Cardiac muscle cell (in vitro differentiated cells and primary cell): ENCODE measurements around the gene MRGPRF. TPM values are rescaled to one million over a fixed set of nuclear protein-coding genes. Genes with fewer than 3 reads are reported as not detected.

Source experiments
- DNase-seq, 2 donors: peaks; one replicate each; pipeline versions ENCODE4 v3.0.0 to v3.0.0-alpha.2; 2010 to 2017; ENCODE audit warnings: low read depth in 1 of 2, low spot score in 1 of 2
- H3K27ac ChIP-seq: fragments of 200-600 bp; sonication (generic); 2 replicates; pipeline ENCODE4 v1.5.1; 2016
- H3K27me3 ChIP-seq: fragments of 200-600 bp; sonication (generic); 2 replicates; pipeline ENCODE4 v1.6.0; 2016; ENCODE audit warnings: control low read depth
- H3K36me3 ChIP-seq: fragments of 200-600 bp; sonication (generic); 2 replicates; pipeline ENCODE4 v1.5.1; 2016; ENCODE audit warnings: control low read depth
- H3K4me1 ChIP-seq: fragments of 200-600 bp; sonication (generic); 2 replicates; pipeline ENCODE4 v1.8.1; 2017; ENCODE audit warnings: low read depth, mild to moderate bottlenecking, mixed run types
- H3K4me3 ChIP-seq: fragments of 200-600 bp; sonication (generic); 2 replicates; pipeline ENCODE4 v1.5.1; 2016; ENCODE audit warnings: mild to moderate bottlenecking
- H3K9me3 ChIP-seq: fragments of 200-600 bp; sonication (generic); 2 replicates; pipeline ENCODE4 v1.5.1; 2017; ENCODE audit warnings: low read depth, mild to moderate bottlenecking, control low read depth
- polyA plus RNA-seq: library from polyadenylated mRNA; unstranded; fragments of >200 nt; fragmentation: Nextera tagmentation; extraction: Ambion mirVana; gene quantifications from 2 replicates; pipeline ENCODE4 v1.2.1, GENCODE V29; 2016
- total RNA-seq: library from RNA; depleted of rRNA; stranded (reverse); fragments of >200 nt; gene quantifications from 2 replicates; pipeline ENCODE4 v1.2.3, GENCODE V29; 2016
- TF ChIP-seq, protein P1 (sequence below): IDR thresholded peaks from 2 replicates; pipeline ENCODE4 v1.5.1; 2012; ENCODE audit warnings: low read depth, mild to moderate bottlenecking, low read length

The MRGPRF gene
- total and polyA plus RNA-seq, 2 experiments from 2014 or later = 9.3 to 13.8 TPM

DNA sequence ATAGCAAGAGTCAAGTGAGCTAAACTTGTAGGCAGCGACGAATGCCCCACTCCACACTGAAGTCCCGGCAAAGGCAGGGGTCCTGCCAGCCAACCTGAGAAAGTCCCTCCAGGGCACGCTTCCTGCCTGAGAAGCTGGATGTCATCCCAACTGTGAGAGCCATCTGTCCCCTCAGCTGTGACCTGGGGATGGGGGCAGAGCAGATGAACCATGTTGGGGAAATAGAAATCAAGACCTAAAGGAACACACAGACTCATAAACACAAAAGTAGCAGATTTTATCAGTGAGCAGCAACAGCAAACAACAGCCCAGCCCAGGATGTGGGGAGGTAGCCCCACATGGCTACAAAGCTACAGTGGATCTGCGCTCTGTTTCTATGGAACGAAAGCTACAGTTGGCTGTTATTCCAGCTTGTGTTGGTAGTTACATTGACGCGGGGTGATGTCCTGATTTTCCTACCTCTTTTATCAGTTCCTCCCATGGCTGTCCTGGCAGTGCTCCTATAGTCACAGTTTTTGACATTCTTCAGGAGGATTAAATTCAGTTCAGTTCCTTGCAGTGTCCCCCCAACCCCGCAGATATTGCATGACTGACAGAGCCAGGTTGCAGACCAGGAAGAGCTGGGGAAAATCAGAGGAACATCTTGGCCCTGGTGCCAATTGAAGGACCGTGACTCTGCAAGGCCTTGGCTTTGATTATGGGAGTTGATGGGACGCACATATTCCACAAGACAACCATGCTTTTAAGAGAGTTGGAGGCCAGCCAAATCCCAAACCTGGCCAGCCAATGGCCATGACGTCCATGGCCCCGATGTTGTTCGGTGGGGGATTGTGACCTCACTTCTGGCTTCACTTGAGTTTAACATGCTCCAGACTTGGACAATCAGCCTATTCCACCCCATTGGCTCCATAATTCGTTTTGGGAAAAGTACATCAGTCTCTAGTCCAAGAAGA lies 46.9 kb downstream of the MRGPRF start:
- no peak overlapping the region for H3K27ac ChIP-seq
- H3K36me3 ChIP-seq = no peaks in the 10 kb centered on the region
- H3K4me1 ChIP-seq = no peaks in the 10 kb centered on the region
- H3K4me3 ChIP-seq = no peak overlapping the region
- no peaks in the 10 kb centered on the region for H3K27me3 ChIP-seq
- H3K9me3 ChIP-seq = no peaks in the 10 kb centered on the region
- no peak for DNase-seq
- TF ChIP-seq, protein P1, sequence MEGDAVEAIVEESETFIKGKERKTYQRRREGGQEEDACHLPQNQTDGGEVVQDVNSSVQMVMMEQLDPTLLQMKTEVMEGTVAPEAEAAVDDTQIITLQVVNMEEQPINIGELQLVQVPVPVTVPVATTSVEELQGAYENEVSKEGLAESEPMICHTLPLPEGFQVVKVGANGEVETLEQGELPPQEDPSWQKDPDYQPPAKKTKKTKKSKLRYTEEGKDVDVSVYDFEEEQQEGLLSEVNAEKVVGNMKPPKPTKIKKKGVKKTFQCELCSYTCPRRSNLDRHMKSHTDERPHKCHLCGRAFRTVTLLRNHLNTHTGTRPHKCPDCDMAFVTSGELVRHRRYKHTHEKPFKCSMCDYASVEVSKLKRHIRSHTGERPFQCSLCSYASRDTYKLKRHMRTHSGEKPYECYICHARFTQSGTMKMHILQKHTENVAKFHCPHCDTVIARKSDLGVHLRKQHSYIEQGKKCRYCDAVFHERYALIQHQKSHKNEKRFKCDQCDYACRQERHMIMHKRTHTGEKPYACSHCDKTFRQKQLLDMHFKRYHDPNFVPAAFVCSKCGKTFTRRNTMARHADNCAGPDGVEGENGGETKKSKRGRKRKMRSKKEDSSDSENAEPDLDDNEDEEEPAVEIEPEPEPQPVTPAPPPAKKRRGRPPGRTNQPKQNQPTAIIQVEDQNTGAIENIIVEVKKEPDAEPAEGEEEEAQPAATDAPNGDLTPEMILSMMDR = no peak

DNA sequence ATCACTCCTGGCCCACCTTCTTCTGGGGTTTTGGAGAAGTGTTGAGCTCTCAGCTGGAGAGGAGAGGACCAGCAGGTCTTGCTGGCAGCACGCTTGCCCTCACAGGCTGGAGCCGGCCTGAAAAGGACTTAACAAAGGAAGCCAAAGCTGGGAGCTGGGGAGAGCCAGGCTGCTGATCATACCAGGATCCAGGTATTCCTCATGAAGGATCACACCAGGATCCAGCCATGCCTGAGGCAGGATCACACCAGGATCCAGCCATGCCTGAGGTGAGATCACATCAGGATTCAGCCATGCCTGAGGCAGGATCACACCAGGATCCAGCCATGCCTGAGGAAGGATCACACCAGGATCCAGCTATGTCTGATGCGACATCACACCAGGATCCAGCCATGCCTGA lies 49.3 kb downstream of the MRGPRF start:
- Histone ChIP-seq H3K27me3 (no peaks in the 10 kb centered on the region), H3K36me3 (no peaks in the 10 kb centered on the region), H3K9me3 (no peaks in the 10 kb centered on the region), H3K27ac (no peak overlapping the region), H3K4me3 (no peak overlapping the region), H3K4me1 (no peaks in the 10 kb centered on the region)
- no peak for DNase-seq
- TF ChIP-seq, protein P1 = no peak

DNA sequence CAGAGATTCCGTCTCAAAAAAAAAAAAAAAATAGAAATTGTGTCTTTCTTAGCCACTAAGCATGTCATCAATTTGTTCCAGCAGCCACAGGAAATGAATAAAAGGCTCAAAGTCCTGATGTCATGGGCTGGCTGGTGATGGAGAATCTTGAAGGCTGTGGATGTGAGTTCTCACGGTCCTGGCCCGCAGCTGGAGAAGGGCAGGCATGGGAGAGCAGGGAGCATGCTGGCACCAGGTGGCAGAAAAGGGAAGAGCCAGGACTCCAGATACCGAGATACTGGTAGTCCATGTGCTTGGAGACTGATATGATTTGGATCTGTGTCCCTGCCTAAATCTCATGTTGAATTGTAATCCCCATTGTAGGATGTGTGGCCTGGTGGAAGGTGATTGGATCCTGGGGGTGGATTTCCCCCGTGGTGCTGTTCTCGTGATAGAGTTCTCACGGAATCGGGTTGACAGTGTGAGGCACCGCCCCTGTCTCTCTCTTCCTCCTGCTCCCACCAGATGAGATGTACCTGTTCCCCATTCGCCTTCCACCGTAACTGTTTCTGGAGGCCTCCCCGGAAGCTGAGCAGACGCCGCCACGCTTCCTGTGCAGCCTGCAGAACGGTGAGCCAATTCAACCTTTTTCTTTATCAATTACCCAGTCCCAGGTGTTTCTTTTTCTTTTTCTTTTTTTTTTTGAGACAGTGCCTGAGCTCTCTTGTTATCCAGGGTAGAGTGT lies 50.4 kb downstream of the MRGPRF start:
- no peaks in the 10 kb centered on the region for H3K4me1 ChIP-seq
- TF ChIP-seq, protein P1 = no peak

DNA sequence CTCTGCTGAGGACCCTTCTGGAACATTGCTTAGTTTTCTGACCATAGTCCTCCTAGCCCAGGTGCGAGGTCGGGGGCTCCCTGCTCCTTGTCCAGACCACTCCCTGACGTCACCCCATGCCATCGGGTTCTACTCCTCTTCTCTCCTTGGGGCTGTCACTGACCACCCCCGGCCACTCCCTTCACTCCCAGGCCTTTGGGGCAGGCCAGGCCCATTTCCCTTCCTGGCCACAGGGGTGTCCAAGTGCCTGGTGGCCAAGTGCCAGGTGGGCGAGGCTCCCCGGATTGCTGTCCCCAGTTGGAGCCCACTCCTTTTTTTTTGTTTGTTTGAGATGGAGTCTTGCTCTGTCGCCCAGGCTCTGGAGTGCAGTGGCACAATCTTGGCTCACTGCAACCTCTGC lies 51.8 kb downstream of the MRGPRF start:
- H3K27ac ChIP-seq = no peak overlapping the region
- TF ChIP-seq, protein P1 = no peak
- H3K27me3 ChIP-seq = no peaks in the 10 kb centered on the region
- DNase-seq = no peak
- H3K36me3 ChIP-seq = no peaks in the 10 kb centered on the region
- H3K9me3 ChIP-seq = no peaks in the 10 kb centered on the region
- no peak overlapping the region for H3K4me3 ChIP-seq
- peaks cover 5% of the 10 kb centered on the region for H3K4me1 ChIP-seq

More for the DNA sequence above, 50.4 kb downstream of the MRGPRF start:
- H3K9me3 ChIP-seq = no peaks in the 10 kb centered on the region
- DNase-seq = no peak
- no peaks in the 10 kb centered on the region for H3K27me3 ChIP-seq
- H3K36me3 ChIP-seq = no peaks in the 10 kb centered on the region
- no peak overlapping the region for H3K27ac ChIP-seq
- H3K4me3 ChIP-seq = no peak overlapping the region

DNA sequence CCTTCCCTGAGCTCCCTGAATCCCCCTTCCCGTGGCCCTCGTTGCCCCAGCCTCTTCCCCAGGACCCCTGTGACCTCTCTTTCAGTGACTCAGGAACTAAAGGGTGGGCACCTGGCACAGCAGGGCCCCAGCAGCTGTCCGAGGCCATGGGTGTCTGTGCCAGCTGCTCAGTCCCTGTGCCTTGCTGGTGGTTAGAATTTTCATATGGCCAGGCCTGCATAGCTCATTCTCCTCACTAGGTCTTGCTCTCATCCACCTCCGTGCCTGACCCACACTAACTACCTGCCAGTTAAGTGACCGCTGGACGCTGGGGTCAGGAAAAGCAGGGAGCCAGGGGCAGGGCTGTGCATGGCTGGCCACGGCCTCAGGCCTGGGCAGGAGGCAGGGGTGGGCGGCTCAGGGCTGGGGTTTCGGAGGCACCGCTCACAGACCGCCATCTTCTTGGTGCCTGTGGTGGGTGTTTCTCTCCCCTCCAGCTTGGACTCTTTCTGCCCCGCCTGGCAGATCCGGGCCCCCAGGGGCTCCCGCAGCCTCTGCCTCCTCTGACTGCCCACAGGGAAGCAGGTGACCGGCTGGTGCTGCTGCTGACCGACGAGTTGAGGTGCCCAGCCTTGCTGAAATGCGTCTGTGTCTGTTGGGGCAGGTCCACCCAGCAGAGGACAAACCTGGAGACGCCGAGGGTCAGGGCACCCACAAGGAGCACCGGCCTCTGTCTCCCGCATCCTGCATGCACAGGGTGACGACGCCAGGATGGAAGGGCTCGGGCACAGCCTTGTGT lies 52.6 kb downstream of the MRGPRF start:
- Histone ChIP-seq H3K4me1 (peaks cover 6% of the 10 kb centered on the region), H3K36me3 (no peaks in the 10 kb centered on the region), H3K27me3 (no peaks in the 10 kb centered on the region), H3K4me3 (no peak overlapping the region), H3K9me3 (no peaks in the 10 kb centered on the region), H3K27ac (no peak overlapping the region)
- TF ChIP-seq, protein P1 = no peak
- no peak for DNase-seq
